Measurements from ENCODE around the gene NDST3.
"Not testable (repeated sequence)": the region's sequence is repeated elsewhere in the genome, so short reads cannot be mapped to it uniquely, and the experiment has no call there.

Gene NDST3

GRCh38 chr4:118190903-118191302, 156.6 kb downstream of the NDST3 start:
- no peak for DNase-seq

GRCh38 chr4:118193421-118193820, 159.1 kb downstream of the NDST3 start:
- no peak for DNase-seq

- DNase-seq = no peak
Measured at GRCh38 chr4:118206627-118207026, 172.3 kb downstream of the NDST3 start.

GRCh38 chr4:118213101-118213500, 178.8 kb downstream of the NDST3 start:
- DNase-seq = no peak

- no peak for DNase-seq
Measured at GRCh38 chr4:118215826-118216225, 181.5 kb downstream of the NDST3 start.

GRCh38 chr4:118221227-118221800, 187.0 kb downstream of the NDST3 start:
- peak; percentile 0 for DNase-seq

GRCh38 chr4:118224243-118224829, 190.1 kb downstream of the NDST3 start:
- DNase-seq = peak; percentile 48

GRCh38 chr4:118225511-118225910, 191.2 kb downstream of the NDST3 start:
- DNase-seq = no peak

GRCh38 chr4:118226311-118227010, 192.2 kb downstream of the NDST3 start:
- DNase-seq = no peak

- no peak for DNase-seq
Measured at GRCh38 chr4:118235566-118236120, 201.4 kb downstream of the NDST3 start.

- no peak for DNase-seq
Measured at GRCh38 chr4:118237531-118237930, 203.2 kb downstream of the NDST3 start.

- DNase-seq = no peak
Measured at GRCh38 chr4:118249890-118250289, 215.6 kb downstream of the NDST3 start.

GRCh38 chr4:118254368-118254767, 220.1 kb downstream of the NDST3 start:
- no peak for DNase-seq

- no peak for DNase-seq
Measured at GRCh38 chr4:118259111-118259510, 224.8 kb downstream of the NDST3 start.

- DNase-seq = no peak
Measured at GRCh38 chr4:118260309-118260708, 226.0 kb downstream of the NDST3 start.

GRCh38 chr4:118264096-118264495, 229.8 kb downstream of the NDST3 start:
- DNase-seq = no peak

- peak; percentile 29 for DNase-seq
Measured at GRCh38 chr4:118265312-118266144, 231.2 kb downstream of the NDST3 start.

- DNase-seq = not testable (repeated sequence)
Measured at GRCh38 chr4:118266145-118266496, 231.8 kb downstream of the NDST3 start.

- no peak for DNase-seq
Measured at GRCh38 chr4:118268780-118269179, 234.5 kb downstream of the NDST3 start.

GRCh38 chr4:118270492-118270891, 236.2 kb downstream of the NDST3 start:
- DNase-seq = peak; percentile 42

- no peak for DNase-seq
Measured at GRCh38 chr4:118271788-118272187, 237.5 kb downstream of the NDST3 start.

GRCh38 chr4:118273642-118274041, 239.4 kb downstream of the NDST3 start:
- DNase-seq = no peak

GRCh38 chr4:118276580-118276979, 242.3 kb downstream of the NDST3 start:
- DNase-seq = no peak

Data from NCI-H345 (cell line).